GM23338 (cell line): ENCODE results near the gene TANGO6. TPM values are rescaled to one million over a fixed set of nuclear protein-coding genes. Genes with fewer than 3 reads are reported as not detected.

Source experiments
- ATAC-seq: fragments of 200-7000 bp; cut with Tn5 transposase; 3 replicates; pipeline ENCODE4 v1.9.1; 2020
- DNase-seq: peaks from one replicate; pipeline ENCODE4 v3.0.0-alpha.2; 2015; ENCODE audit warnings: low spot score
- H2AFZ ChIP-seq: fragments of 200-600 bp; sonication (generic); 2 replicates; pipeline ENCODE4 v1.8.0; 2016; ENCODE audit warnings: antibody characterized with exemption, mild to moderate bottlenecking, moderate library complexity
- H3F3A ChIP-seq: fragments of 200-600 bp; sonication (generic); replicated peaks from 2 replicates; pipeline ENCODE4 v1.8.0; 2017; ENCODE audit warnings: antibody characterized with exemption, mixed run types, low read depth
- H3K27ac ChIP-seq: fragments of 200-600 bp; sonication (generic); 2 replicates; pipeline ENCODE4 v1.6.1; 2016; ENCODE audit warnings: low read depth
- H3K27me3 ChIP-seq: fragments of 200-600 bp; sonication (generic); 2 replicates; pipeline ENCODE4 v1.8.0; 2016; ENCODE audit warnings: mild to moderate bottlenecking, mixed run types, moderate library complexity; ENCODE audit not compliant: insufficient read depth
- H3K36me3 ChIP-seq: fragments of 200-600 bp; sonication (generic); 2 replicates; pipeline ENCODE4 v1.8.0; 2016; ENCODE audit warnings: mild to moderate bottlenecking; ENCODE audit not compliant: insufficient read depth
- H3K4me1 ChIP-seq: fragments of 200-600 bp; sonication (generic); 2 replicates; pipeline ENCODE4 v1.8.0; 2016; ENCODE audit warnings: mild to moderate bottlenecking, moderate library complexity; ENCODE audit not compliant: insufficient read depth
- H3K4me2 ChIP-seq: fragments of 200-600 bp; sonication (generic); 2 replicates; pipeline ENCODE4 v1.7.1; 2017; ENCODE audit warnings: mixed run types
- H3K4me3 ChIP-seq: fragments of 200-600 bp; sonication (generic); 2 replicates; pipeline ENCODE4 v1.6.1; 2016; ENCODE audit warnings: mixed run types
- H3K79me2 ChIP-seq: fragments of 200-600 bp; sonication (generic); replicated peaks from 2 replicates; pipeline ENCODE4 v1.8.0; 2017; ENCODE audit warnings: mild to moderate bottlenecking; ENCODE audit not compliant: insufficient read depth
- H3K9me2 ChIP-seq: fragments of 200-600 bp; sonication (generic); 2 replicates; pipeline ENCODE4 v1.8.0; 2017; ENCODE audit not compliant: insufficient read depth
- H4K20me1 ChIP-seq: fragments of 200-600 bp; sonication (generic); replicated peaks from 2 replicates; pipeline ENCODE4 v1.8.0; 2017; ENCODE audit warnings: mild to moderate bottlenecking; ENCODE audit not compliant: insufficient read depth
- H3K27ac Mint-ChIP-seq: 2 replicates; pipeline ENCODE4 v1.8.0; 2020; ENCODE audit warnings: inconsistent platforms, mild to moderate bottlenecking, moderate library complexity, mixed read lengths
- H3K27me3 Mint-ChIP-seq: 3 replicates; pipeline ENCODE4 v1.8.0; 2022; ENCODE audit warnings: low read depth, mild to moderate bottlenecking, moderate library complexity, mixed read lengths, inconsistent platforms; ENCODE audit not compliant: insufficient read depth, poor library complexity
- H3K36me3 Mint-ChIP-seq: 3 replicates; pipeline ENCODE4 v1.8.0; 2021; ENCODE audit warnings: low read depth, mild to moderate bottlenecking, inconsistent platforms, moderate library complexity, mixed read lengths
- H3K4me1 Mint-ChIP-seq: 3 replicates; pipeline ENCODE4 v1.8.0; 2020; ENCODE audit warnings: mild to moderate bottlenecking, inconsistent platforms, mixed read lengths
- H3K4me3 Mint-ChIP-seq: 3 replicates; pipeline ENCODE4 v1.8.0; 2021; ENCODE audit warnings: moderate library complexity, mild to moderate bottlenecking, inconsistent platforms, mixed read lengths
- H3K9me3 Mint-ChIP-seq: 3 replicates; pipeline ENCODE4 v1.8.0; 2020; ENCODE audit warnings: moderate library complexity, mild to moderate bottlenecking, inconsistent platforms, mixed read lengths
- CREB1 ChIP-seq: fragments of 250-450 bp; sonication (Bioruptor Pico); IDR thresholded peaks from 2 replicates; pipeline ENCODE4 v1.5.0; 2020; ENCODE audit warnings: low read depth, mild to moderate bottlenecking, moderate library complexity
- ETS1 ChIP-seq: IDR thresholded peaks from 2 replicates; pipeline ENCODE4 v1.6.1; 2016; ENCODE audit warnings: antibody characterized with exemption
- EZH2 ChIP-seq: fragments of 200-600 bp; sonication (generic); IDR thresholded peaks from one replicate; pipeline ENCODE4 v1.8.0; 2017; ENCODE audit warnings: antibody characterized with exemption, mild to moderate bottlenecking, low read depth; ENCODE audit not compliant: unreplicated experiment
- JUNB ChIP-seq: IDR thresholded peaks from one replicate; pipeline ENCODE4 v1.6.1; 2016; ENCODE audit warnings: antibody characterized with exemption; ENCODE audit not compliant: unreplicated experiment
- NANOG ChIP-seq: IDR thresholded peaks from 2 replicates; pipeline ENCODE4 v1.6.1; 2016; ENCODE audit warnings: antibody characterized with exemption, borderline replicate concordance
- POLR2AphosphoS5 ChIP-seq: IDR thresholded peaks from 2 replicates; pipeline ENCODE4 v1.6.1; 2016; ENCODE audit warnings: antibody characterized with exemption, low read depth
- REST ChIP-seq: IDR thresholded peaks from one replicate; pipeline ENCODE4 v1.6.1; 2018; ENCODE audit warnings: antibody characterized with exemption; ENCODE audit not compliant: unreplicated experiment
- ZNF331 ChIP-seq: fragments of 250-450 bp; sonication (Bioruptor Pico); IDR thresholded peaks from 2 replicates; pipeline ENCODE4 v1.5.0; 2020; ENCODE audit warnings: low read depth, mild to moderate bottlenecking, moderate library complexity
- ZNF462 ChIP-seq: fragments of 250-450 bp; sonication (Bioruptor Pico); IDR thresholded peaks from 2 replicates; pipeline ENCODE4 v1.5.0; 2020; ENCODE audit warnings: mild to moderate bottlenecking, moderate library complexity
- polyA plus RNA-seq: library from polyadenylated mRNA; unstranded; fragments of >200 nt; fragmentation: Nextera tagmentation; extraction: Ambion mirVana; gene quantifications from 2 replicates; pipeline ENCODE4 v1.2.1, GENCODE V29; 2016
- total RNA-seq: library from RNA; depleted of rRNA; stranded (reverse); fragments of >200 nt; shearing (Covaris generic); gene quantifications from 2 replicates; pipeline ENCODE4 v1.2.3, GENCODE V29; 2014

Gene TANGO6
- total and polyA plus RNA-seq, 2 experiments from 2014 or later = 7.2 to 23.2 TPM

GRCh38 chr16:69118468-69118867, 275.1 kb downstream of the TANGO6 start (continued):
- no peak for TF ChIP-seq REST
- no peak for TF ChIP-seq POLR2AphosphoS5

- Histone ChIP-seq H3K4me1 (no peaks in the 10 kb centered on the region), H3K79me2 (peaks cover 12% of the 10 kb centered on the region), H3K4me2 (no peak overlapping the region), H3K27me3 (no peaks in the 10 kb centered on the region), H3F3A (peaks cover 53% of the 10 kb centered on the region), H3K4me3 (no peak overlapping the region), H3K9me2 (no peaks in the 10 kb centered on the region), H3K27ac (no peak overlapping the region), H4K20me1 (peaks cover 17% of the 10 kb centered on the region), H3K36me3 (peaks cover 44% of the 10 kb centered on the region), H2AFZ (no peak overlapping the region)
- no peak overlapping the region for H3K27ac Mint-ChIP-seq
- no peak for ATAC-seq
- TF ChIP-seq EZH2 (no peak), NANOG (no peak), ZNF462 (no peak), JUNB (no peak), ETS1 (no peak), ZNF331 (no peak), CREB1 (CRISPR knock-in tag) (no peak)
- peaks cover 7% of the 10 kb centered on the region for H3K27me3 Mint-ChIP-seq
- peaks cover 3% of the 10 kb centered on the region; the same call in 2 of the 3 replicates for H3K4me1 Mint-ChIP-seq
- peaks cover 3% of the 10 kb centered on the region; the same call in 1 of the 3 replicates for H3K9me3 Mint-ChIP-seq
- peaks cover 85% of the 10 kb centered on the region for H3K36me3 Mint-ChIP-seq
- H3K4me3 Mint-ChIP-seq = no peak overlapping the region
- no peak for DNase-seq
Observed at GRCh38 chr16:69118994-69119393, 275.7 kb downstream of the TANGO6 start.
